ENCODE measurements around the gene ATP10B.

ATP10B gene

DNA sequence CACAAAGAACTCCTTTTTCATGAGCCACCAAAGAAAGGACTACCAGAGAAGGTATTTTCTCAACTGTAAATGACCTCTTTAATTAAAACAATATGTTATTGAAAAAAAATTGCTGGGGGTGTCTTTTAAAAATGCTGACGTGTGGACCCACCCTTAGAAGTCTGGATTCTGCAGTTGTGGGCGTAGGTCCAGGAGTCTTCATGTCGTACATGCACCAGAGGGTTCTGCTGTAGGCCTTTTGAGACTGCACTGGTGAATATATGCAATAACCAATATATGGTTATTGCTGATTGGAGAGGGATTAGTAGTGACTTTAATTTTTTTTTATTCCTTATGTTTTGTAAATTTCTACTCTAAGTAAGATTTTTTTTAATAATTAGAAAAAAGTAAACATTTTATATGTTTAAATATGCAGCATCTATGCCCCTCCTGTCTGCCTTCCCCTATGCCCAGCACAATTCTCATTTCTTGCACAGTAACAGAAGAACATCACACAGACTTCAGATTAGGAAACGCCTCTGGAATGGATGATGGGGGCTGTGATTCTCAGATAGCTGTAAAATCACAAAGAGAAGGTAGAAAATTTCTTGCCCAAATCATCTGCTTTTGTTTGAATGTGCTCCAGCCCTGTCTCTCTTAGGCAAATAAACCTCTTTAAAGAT is 328.4 kb downstream of the ATP10B start:
- FAIRE-seq: no peak

DNA sequence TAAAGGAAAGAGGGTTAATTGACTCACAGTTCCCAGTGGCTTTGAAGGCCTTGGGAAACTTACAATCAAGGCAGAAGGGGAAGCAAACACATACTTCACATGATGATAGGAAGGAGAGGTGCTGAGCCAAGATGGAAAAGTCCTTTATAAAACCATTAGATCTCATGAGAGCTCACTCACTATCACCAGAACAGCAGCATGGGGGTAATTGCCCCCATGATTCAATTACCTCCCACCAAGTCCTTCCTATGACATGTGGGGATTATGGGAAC is 330.7 kb downstream of the ATP10B start:
- DNase-seq (ENCODE audit: insufficient read length, low spot score) (no peak), FAIRE-seq (no peak)

More for the DNA sequence above, 328.4 kb downstream of the ATP10B start:
- DNase-seq (ENCODE audit: insufficient read length, low spot score): no peak

- no peak for DNase-seq (ENCODE audit: insufficient read length, low spot score)
- no peak for FAIRE-seq
Measured at GRCh38 chr5:160520609-160521391, 331.2 kb downstream of the ATP10B start.

DNA sequence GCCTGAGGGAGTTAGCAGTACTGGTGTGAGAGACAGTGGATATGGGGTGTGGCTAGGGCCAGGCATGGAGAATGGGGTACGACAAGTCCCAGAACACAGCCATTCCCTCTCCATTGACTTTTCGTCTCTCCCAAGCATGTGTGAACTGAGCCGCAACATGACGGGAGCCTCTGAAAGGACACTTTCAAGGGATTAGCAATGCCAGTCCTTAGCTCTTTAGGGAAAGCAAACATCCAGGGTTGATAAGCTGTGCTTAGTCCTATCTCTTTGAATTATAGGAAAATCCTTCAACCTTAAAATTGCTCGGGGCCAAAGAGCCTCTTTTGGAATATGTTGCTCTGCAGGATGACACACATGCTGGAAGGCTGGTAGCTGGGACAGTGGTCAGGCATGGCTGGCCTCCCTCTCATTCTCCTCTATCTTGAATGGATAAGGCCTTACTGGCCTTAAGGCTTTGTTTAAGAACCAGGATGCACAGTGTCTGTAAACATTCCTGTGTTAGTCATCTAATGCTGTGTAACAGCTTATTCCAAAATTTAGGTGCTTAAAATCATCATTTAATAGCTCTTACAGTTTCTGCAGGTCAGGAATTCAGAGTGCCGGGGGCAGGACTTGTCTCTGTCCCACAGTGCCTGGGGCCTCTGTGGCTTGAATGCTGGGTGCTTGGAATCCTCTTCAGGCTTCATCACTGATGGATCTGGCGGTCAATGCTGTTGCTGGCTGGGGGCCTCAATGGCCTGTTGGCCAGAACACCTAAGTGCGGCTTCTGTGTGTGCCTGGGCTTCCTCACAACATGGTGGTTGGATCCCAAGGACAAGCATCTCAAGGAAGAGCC is 335.1 kb downstream of the ATP10B start:
- DNase-seq (ENCODE audit: insufficient read length, low spot score): no peak
- no peak for FAIRE-seq

GRCh38 chr5:160514866-160515265 is 337.1 kb downstream of the ATP10B start:
- DNase-seq (ENCODE audit: insufficient read length, low spot score) (no peak), FAIRE-seq (no peak)

GRCh38 chr5:160514191-160514590 is 337.8 kb downstream of the ATP10B start:
- no peak for DNase-seq (ENCODE audit: insufficient read length, low spot score)
- no peak for FAIRE-seq

DNA sequence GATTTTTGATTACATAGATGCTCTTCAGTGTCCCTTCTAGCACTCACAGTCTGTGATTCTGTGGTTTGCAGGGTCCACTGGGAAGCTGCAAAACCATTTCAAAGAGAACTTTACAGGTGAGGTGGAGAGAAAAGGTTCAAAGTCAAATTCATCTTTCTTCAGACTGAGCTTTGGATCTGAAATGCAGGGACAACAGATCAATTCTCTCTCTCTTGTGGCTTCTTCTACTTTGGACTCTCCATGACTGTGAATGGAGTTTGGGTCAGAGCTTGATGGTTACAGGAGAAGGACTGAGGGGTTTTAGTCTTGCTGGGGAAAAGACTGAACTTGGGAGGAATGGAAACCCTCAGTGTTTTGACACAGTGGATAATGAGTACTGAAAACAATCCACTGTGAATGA is 338.5 kb downstream of the ATP10B start:
- no peak for FAIRE-seq
- DNase-seq (ENCODE audit: insufficient read length, low spot score): no peak
